Mucosa of rectum (tissue), 2 donors: Measurements from ENCODE around the gene FADD.

Experiments used
- H3K27ac ChIP-seq, 2 donors: one replicate each; pipeline ENCODE4 v1.7.0; 2013; ENCODE audit warnings: inconsistent platforms in 2 of 2, low read depth in 2 of 2, low read length in 2 of 2
- H3K27me3 ChIP-seq, 2 donors: one replicate each; pipeline ENCODE4 v1.7.0; 2013; ENCODE audit warnings: low read length in 2 of 2; ENCODE audit not compliant: control insufficient read depth in 2 of 2, insufficient read depth in 2 of 2
- H3K36me3 ChIP-seq, 2 donors: one replicate each; pipeline ENCODE4 v1.7.0; 2013; ENCODE audit warnings: low read length in 2 of 2; ENCODE audit not compliant: control insufficient read depth in 2 of 2, insufficient read depth in 2 of 2
- H3K4me1 ChIP-seq, 2 donors: one replicate each; pipeline ENCODE4 v1.7.0; 2013; ENCODE audit warnings: low read length in 2 of 2, mild to moderate bottlenecking in 1 of 2; ENCODE audit not compliant: control insufficient read depth in 2 of 2, insufficient read depth in 2 of 2
- H3K4me3 ChIP-seq, 2 donors: one replicate each; pipeline ENCODE4 v1.7.0; 2013; ENCODE audit warnings: low read length in 2 of 2
- H3K9ac ChIP-seq, 2 donors: one replicate each; pipeline ENCODE4 v1.7.0; 2013; ENCODE audit warnings: low read length in 2 of 2, low read depth in 1 of 2, mild to moderate bottlenecking in 1 of 2
- H3K9me3 ChIP-seq, 2 donors: one replicate each; pipeline ENCODE4 v1.7.0; 2013; ENCODE audit warnings: low read length in 2 of 2; ENCODE audit not compliant: control insufficient read depth in 2 of 2
- donor health status: healthy.
- donor health status: Normal muscosa, but diverticular disease.

The FADD gene

GRCh38 chr11:70202920-70203750 is at the start of gene FADD:
Gene FADD, plus strand, starts transcription at chr11:70203296. Its CDS starts 164 bp downstream, at chr11:70203460.
- H3K4me3 ChIP-seq, result peak within 1 kb of the TSS; percentile 90 to 95

GRCh38 chr11:70155386-70155785 is 47.7 kb upstream of the FADD start:
- Histone ChIP-seq H3K4me1 (peaks cover 0 to 5% of the 10 kb centered on the region in 2 donors), H3K4me3 (no peak overlapping the region), H3K9ac (no peak overlapping the region), H3K36me3 (no peaks in the 10 kb centered on the region), H3K9me3 (no peaks in the 10 kb centered on the region), H3K27me3 (peaks cover 0 to 1% of the 10 kb centered on the region in 2 donors), H3K27ac (no peak overlapping the region)

More at GRCh38 chr11:70202920-70203750, at the start of gene FADD:
- Histone ChIP-seq H3K9me3 (no peaks in the 10 kb centered on the region), H3K9ac (peak within 1 kb of the TSS; percentile 94 to 96), H3K27ac (peak within 1 kb of the TSS; percentile 83 to 96), H3K27me3 (no peaks in the 10 kb centered on the region), H3K36me3 (peaks cover 17 to 28% of the 10 kb centered on the region in 2 donors), H3K4me1 (peaks cover 11 to 17% of the 10 kb centered on the region in 2 donors)

- Histone ChIP-seq H3K9ac (no peak overlapping the region), H3K4me3 (no peak overlapping the region), H3K36me3 (no peaks in the 10 kb centered on the region), H3K9me3 (no peaks in the 10 kb centered on the region), H3K27ac (no peak overlapping the region), H3K27me3 (peaks cover 0 to 1% of the 10 kb centered on the region in 2 donors), H3K4me1 (peaks cover 0 to 5% of the 10 kb centered on the region in 2 donors)
Observed at GRCh38 chr11:70156291-70157037, 46.6 kb upstream of the FADD start.

GRCh38 chr11:70158201-70158600 is 44.9 kb upstream of the FADD start:
- Histone ChIP-seq H3K9me3 (no peaks in the 10 kb centered on the region), H3K4me3 (no peak overlapping the region), H3K36me3 (no peaks in the 10 kb centered on the region), H3K27ac (no peak overlapping the region), H3K9ac (no peak overlapping the region), H3K4me1 (peaks cover 0 to 5% of the 10 kb centered on the region in 2 donors), H3K27me3 (peaks cover 0 to 1% of the 10 kb centered on the region in 2 donors)

- H3K27ac ChIP-seq, result no peak overlapping the region
- H3K4me3 ChIP-seq, result no peak overlapping the region
- no peak overlapping the region for H3K9ac ChIP-seq
- H3K9me3 ChIP-seq, result no peaks in the 10 kb centered on the region
- peaks cover 0 to 1% of the 10 kb centered on the region in 2 donors for H3K27me3 ChIP-seq
- no peaks in the 10 kb centered on the region for H3K36me3 ChIP-seq
- H3K4me1 ChIP-seq, result peaks cover 0 to 5% of the 10 kb centered on the region in 2 donors
Observed at GRCh38 chr11:70158757-70159389, 44.2 kb upstream of the FADD start.

GRCh38 chr11:70159627-70160570 is 43.2 kb upstream of the FADD start:
- Histone ChIP-seq H3K4me3 (no peak overlapping the region), H3K9me3 (no peaks in the 10 kb centered on the region), H3K27me3 (peaks cover 0 to 1% of the 10 kb centered on the region in 2 donors), H3K4me1 (peaks cover 0 to 5% of the 10 kb centered on the region in 2 donors), H3K36me3 (no peaks in the 10 kb centered on the region), H3K9ac (no peak overlapping the region), H3K27ac (no peak overlapping the region)

GRCh38 chr11:70161043-70161625 is 42.0 kb upstream of the FADD start:
- H3K36me3 ChIP-seq, result no peaks in the 10 kb centered on the region
- peaks cover 0 to 5% of the 10 kb centered on the region in 2 donors for H3K4me1 ChIP-seq
- H3K9me3 ChIP-seq, result no peaks in the 10 kb centered on the region
- H3K27me3 ChIP-seq, result peaks cover 0 to 1% of the 10 kb centered on the region in 2 donors
- H3K27ac ChIP-seq, result no peak overlapping the region
- H3K9ac ChIP-seq, result no peak overlapping the region
- H3K4me3 ChIP-seq, result no peak overlapping the region

- Histone ChIP-seq H3K27me3 (no peaks in the 10 kb centered on the region), H3K9me3 (no peaks in the 10 kb centered on the region), H3K4me1 (peaks cover 0 to 5% of the 10 kb centered on the region in 2 donors), H3K36me3 (peaks cover 0 to 4% of the 10 kb centered on the region in 2 donors), H3K9ac (no peak overlapping the region), H3K4me3 (no peak overlapping the region), H3K27ac (no peak overlapping the region)
Observed at GRCh38 chr11:70164705-70165104, 38.4 kb upstream of the FADD start.

- Histone ChIP-seq H3K9ac (no peak overlapping the region), H3K4me1 (no peaks in the 10 kb centered on the region), H3K36me3 (peaks cover 0 to 4% of the 10 kb centered on the region in 2 donors), H3K27ac (no peak overlapping the region), H3K9me3 (no peaks in the 10 kb centered on the region), H3K4me3 (no peak overlapping the region), H3K27me3 (no peaks in the 10 kb centered on the region)
Observed at GRCh38 chr11:70167120-70167519, 36.0 kb upstream of the FADD start.
